Prostate gland (tissue), 2 donors: Measurements from ENCODE around the gene DCUN1D2.

ENCODE experiments used
- CTCF ChIP-seq, 4 experiments: fragments of 200-600 bp in 2 of 4; fragments of 450-650 bp in 2 of 4; sonication (generic) in 2 of 4; IDR thresholded peaks; 1 replicate in 3 of 4; 2 replicates in 1 of 4; pipeline ENCODE4 v1.5.1; 2016 to 2019; ENCODE audit warnings: antibody characterized with exemption in 4 of 4, mild to moderate bottlenecking in 2 of 4, moderate library complexity in 2 of 4
- POLR2A ChIP-seq: fragments of 450-650 bp; IDR thresholded peaks from one replicate; pipeline ENCODE4 v1.6.1; 2016; ENCODE audit warnings: antibody characterized with exemption, mild to moderate bottlenecking
- POLR2AphosphoS5 ChIP-seq: sonication (generic); formaldehyde crosslinking; IDR thresholded peaks from one replicate; pipeline ENCODE4 v1.6.1; 2017; ENCODE audit warnings: antibody characterized with exemption

GRCh38 chr13:113449693-113450347 is 40.7 kb downstream of the DCUN1D2 start:
- TF ChIP-seq CTCF (IDR thresholded peaks at IDR 0.05) (no peak), POLR2AphosphoS5 (no peak), POLR2A (no peak)
